Activated CD4-positive, alpha-beta T cell treated with anti-CD3 and anti-CD28 coated beads, Interleukin-2, Interleukin-6, amounts not matched to agents 100 ng/mL and 50 ng/mL, durations not matched to agents 16 hours and 8 hours (primary cell): ENCODE data around the gene RAB27A.
"Not testable (repeated sequence)": the region's sequence is repeated elsewhere in the genome, so short reads cannot be mapped to it uniquely, and the experiment has no call there.

Experiments used
- DNase-seq: peaks from one replicate; pipeline ENCODE4 v3.0.0-alpha.2; 2020

The RAB27A gene

GRCh38 chr15:55249885-55250284 lies 39.7 kb downstream of the RAB27A start:
- not testable (repeated sequence) for DNase-seq

- no peak for DNase-seq
Observed at GRCh38 chr15:55248895-55249294, 40.7 kb downstream of the RAB27A start.

GRCh38 chr15:55247766-55248427 lies 41.7 kb downstream of the RAB27A start:
- no peak for DNase-seq

- no peak for DNase-seq
Observed at GRCh38 chr15:55247311-55247710, 42.3 kb downstream of the RAB27A start.

GRCh38 chr15:55246567-55246966 lies 43.0 kb downstream of the RAB27A start:
- no peak for DNase-seq

GRCh38 chr15:55245059-55245458 lies 44.6 kb downstream of the RAB27A start:
- DNase-seq: peak; percentile 64

GRCh38 chr15:55241891-55242290 lies 47.7 kb downstream of the RAB27A start:
- no peak for DNase-seq

GRCh38 chr15:55241186-55241585 lies 48.4 kb downstream of the RAB27A start:
- no peak for DNase-seq

- no peak for DNase-seq
Observed at GRCh38 chr15:55240125-55240760, 49.4 kb downstream of the RAB27A start.

- DNase-seq: no peak
Observed at GRCh38 chr15:55239440-55240124, 50.0 kb downstream of the RAB27A start.

- no peak for DNase-seq
Observed at GRCh38 chr15:55238877-55239276, 50.7 kb downstream of the RAB27A start.

- DNase-seq: peak; percentile 56
Observed at GRCh38 chr15:55237219-55238130, 52.1 kb downstream of the RAB27A start.

- no peak for DNase-seq
Observed at GRCh38 chr15:55235546-55236036, 54.0 kb downstream of the RAB27A start.

- no peak for DNase-seq
Observed at GRCh38 chr15:55234800-55235104, 54.9 kb downstream of the RAB27A start.

GRCh38 chr15:55234104-55234799 lies 55.4 kb downstream of the RAB27A start:
- no peak for DNase-seq

- DNase-seq: no peak
Observed at GRCh38 chr15:55231455-55231854, 58.2 kb downstream of the RAB27A start.

- no peak for DNase-seq
Observed at GRCh38 chr15:55230953-55231352, 58.7 kb downstream of the RAB27A start.

- DNase-seq: no peak
Observed at GRCh38 chr15:55230051-55230670, 59.5 kb downstream of the RAB27A start.

GRCh38 chr15:55226127-55226526 lies 63.5 kb downstream of the RAB27A start:
- DNase-seq: no peak

- no peak for DNase-seq
Observed at GRCh38 chr15:55224892-55225291, 64.7 kb downstream of the RAB27A start.

- DNase-seq: peak; percentile 46
Observed at GRCh38 chr15:55222588-55222987, 67.0 kb downstream of the RAB27A start.
